TTC549 (cell line): Measurements from ENCODE around the gene ATAD3B.
"Not testable (repeated sequence)": the region's sequence is repeated elsewhere in the genome, so short reads cannot be mapped to it uniquely, and the experiment has no call there.

ENCODE experiments used
- FAIRE-seq: peaks from 2 replicates; lab custom pipeline; 2012; peaks lifted over from hg19 to GRCh38; lab: Jason Lieb, UNC

Gene ATAD3B

GRCh38 chr1:1432951-1433803, 38.4 kb upstream of the ATAD3B start:
- no peak for FAIRE-seq

DNA sequence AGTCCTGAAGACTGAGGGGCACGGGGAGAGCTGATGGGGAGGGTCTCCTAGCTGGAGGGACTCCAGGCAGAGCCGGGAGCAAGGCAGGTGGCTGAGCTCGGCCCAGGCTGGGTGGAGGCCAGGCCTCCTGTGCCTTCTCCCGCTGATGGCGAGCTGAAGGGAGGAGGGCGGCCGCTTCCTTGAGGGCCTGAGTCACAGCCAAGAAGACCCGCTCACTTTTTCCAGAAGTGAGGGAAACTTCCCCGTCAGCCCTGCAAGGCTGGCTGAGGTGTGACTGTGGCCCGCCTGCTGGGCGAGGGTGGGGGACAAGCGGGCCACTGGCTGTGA, 37.8 kb upstream of the ATAD3B start:
- no peak for FAIRE-seq

GRCh38 chr1:1434131-1434823, 37.3 kb upstream of the ATAD3B start:
- no peak for FAIRE-seq

- FAIRE-seq, result no peak
Observed at GRCh38 chr1:1434824-1435105, 36.8 kb upstream of the ATAD3B start.

GRCh38 chr1:1435106-1435903, 36.3 kb upstream of the ATAD3B start, which contains the start of gene VWA1:
Gene VWA1, plus strand, starts transcription at chr1:1435690. Its CDS starts 59 bp downstream, at chr1:1435749.
- FAIRE-seq, result no peak

DNA sequence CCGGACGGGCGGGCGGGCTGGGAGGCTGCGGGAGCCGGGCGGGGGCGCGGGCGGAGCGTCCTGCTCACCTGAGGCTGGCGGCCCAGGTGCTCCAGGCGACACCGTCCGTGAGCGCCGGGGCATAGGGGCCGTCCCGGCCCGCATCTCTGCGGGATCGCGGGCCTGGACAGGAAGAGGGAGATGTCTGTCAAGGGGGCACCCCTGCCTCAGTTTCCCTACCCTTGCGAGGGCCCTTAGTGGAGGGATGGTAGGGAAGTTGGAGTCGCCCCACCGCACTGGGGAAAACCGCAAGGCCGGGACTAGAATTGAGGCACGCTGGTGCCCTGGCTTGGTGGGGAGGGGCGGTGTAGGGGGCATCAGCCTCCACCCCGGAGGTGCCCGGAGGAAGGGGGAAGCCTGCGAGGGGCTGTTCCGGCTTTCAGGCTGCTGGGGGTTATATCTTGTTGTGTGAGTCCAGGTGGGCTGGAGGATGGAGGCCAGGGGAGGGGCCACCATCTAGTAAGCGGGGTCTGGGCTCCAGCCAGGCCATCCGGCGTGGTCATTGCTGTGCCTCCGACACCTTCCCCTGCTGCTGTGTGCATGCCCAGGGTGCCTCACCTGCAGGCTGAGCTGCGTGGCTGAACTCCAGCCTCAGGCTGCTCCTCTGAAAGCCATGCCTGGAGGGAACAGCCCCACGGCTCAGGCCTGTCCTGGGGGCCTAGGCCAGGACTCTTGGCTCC, 35.5 kb upstream of the ATAD3B start:
- FAIRE-seq, result no peak

- FAIRE-seq, result no peak
Observed at GRCh38 chr1:1436630-1437032, 34.9 kb upstream of the ATAD3B start.

GRCh38 chr1:1437033-1437903, 34.3 kb upstream of the ATAD3B start:
- no peak for FAIRE-seq

DNA sequence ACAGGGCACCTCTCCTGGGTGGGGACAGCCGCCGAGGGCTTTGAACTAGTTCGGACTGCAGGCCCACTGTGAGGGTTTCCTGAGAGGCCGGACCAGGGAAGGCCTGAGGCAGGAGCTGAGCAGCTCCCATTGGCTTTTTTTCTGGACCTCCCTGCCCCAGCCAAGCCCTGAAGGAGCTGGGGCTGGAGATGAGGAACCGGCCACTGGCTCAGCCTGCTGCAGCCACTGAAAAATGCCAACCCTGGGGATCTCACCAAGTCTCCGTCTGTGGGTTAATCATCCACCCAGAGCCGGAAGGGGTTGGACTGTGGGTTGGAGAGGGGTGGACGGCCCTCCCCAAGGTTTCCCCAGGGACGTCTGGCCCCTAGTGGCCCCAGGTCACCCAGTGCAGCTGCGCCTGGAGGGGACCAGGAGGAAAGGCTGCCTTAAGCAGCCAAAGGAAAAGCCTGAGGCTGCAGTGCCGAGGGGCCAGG, 33.6 kb upstream of the ATAD3B start:
- no peak for FAIRE-seq

DNA sequence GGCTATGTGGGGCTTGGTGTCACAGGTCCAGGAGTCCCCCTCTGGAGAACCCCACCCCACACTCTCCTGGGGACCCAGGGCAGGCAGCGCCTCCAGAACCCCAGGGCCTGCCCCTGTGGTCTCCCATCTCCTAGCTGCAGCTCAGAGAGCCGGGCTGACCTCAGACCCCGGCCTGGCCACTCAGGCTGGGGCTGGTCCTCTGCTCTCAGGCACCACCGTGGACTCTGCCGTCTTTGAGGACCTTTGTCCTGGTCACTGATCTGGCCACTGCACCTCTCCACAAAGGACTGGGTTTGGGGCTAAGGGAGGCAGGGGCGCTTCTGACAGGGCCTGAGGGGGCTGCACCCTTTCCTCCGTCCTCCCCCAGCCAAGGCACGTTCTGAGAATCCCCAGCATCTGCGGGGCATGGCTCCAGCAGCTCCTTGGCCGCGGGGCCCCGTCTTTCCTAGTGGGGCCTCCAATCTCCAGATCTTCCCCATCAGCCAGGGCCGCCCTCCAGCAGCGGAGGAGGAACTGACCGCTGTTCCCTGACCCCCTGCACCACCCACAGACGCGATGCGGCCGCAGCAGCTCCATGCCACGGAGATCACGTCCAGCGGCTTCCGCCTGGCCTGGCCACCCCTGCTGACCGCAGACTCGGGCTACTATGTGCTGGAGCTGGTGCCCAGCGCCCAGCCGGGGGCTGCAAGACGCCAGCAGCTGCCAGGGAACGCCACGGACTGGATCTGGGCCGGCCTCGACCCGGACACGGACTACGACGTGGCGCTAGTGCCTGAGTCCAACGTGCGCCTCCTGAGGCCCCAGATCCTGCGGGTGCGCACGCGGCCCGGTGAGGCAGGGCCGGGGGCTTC, 32.8 kb upstream of the ATAD3B start:
- FAIRE-seq, result no peak

GRCh38 chr1:1439546-1440261, 31.9 kb upstream of the ATAD3B start:
- FAIRE-seq, result no peak

- no peak for FAIRE-seq
Observed at GRCh38 chr1:1440262-1441001, 31.1 kb upstream of the ATAD3B start.

- no peak for FAIRE-seq
Observed at GRCh38 chr1:1441002-1441888, 30.3 kb upstream of the ATAD3B start.

- no peak for FAIRE-seq
Observed at GRCh38 chr1:1442069-1442770, 29.3 kb upstream of the ATAD3B start.

DNA sequence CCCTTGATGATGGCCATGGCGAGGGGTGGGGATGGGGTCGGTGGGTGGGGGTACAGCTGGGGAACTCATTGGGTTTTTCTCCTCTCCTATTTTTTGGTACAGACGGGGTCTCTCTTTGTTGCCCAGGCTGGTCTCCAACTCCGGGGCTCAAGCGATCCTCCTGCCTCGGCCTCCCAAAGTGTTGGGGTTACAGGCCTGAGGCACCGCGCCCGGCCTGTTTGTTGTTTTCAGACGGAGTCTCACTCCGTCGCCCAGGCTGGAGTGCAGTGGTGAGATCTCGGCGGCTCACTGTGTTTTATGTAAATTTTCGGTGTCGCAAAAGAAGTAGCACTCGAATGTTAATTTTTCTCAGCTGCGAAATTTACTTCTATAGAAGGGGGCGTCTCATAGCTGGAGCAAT, 24.9 kb upstream of the ATAD3B start:
- not testable (repeated sequence) for FAIRE-seq

DNA sequence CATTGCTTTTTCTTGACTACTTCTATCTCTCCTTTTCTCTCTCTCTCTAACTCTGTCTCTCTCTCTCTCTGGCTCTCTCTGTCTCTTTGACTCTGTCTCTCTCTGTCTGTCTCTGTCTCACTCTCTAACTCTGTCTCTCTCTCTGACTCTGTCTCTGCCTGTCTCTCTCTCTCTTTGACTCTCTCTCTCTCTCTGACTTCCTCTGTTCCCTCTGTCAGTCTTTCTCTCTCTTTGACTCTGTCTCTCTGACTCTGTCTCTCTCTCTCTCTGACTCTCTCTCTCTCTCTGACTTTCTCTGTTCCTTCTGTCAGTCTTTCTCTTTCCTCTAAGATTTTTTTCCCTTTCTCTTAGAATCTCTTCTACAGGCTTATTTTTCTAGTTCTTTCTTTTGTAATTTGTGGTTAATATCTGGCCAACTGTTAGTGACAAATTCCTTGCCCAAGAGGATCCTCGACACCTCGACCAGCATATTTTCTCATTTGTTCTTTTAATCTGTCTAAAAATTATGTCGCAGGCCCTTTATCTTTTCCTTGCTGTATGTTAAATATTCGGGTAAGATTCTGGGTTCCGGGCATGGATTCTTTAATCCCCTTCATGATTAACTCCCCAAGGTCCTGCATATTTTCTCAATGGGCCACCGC, 22.3 kb upstream of the ATAD3B start, which contains the start of gene ATAD3C:
Gene ATAD3C (plus strand): TSS at position 591 of the 641 bp plus-strand sequence. CDS start 995 bp downstream, outside the sequence.
- FAIRE-seq, result no peak

- not testable (repeated sequence) for FAIRE-seq
Observed at GRCh38 chr1:1450616-1451015, 20.9 kb upstream of the ATAD3B start.
